ENCODE results near the gene KIF21A.

DNA sequence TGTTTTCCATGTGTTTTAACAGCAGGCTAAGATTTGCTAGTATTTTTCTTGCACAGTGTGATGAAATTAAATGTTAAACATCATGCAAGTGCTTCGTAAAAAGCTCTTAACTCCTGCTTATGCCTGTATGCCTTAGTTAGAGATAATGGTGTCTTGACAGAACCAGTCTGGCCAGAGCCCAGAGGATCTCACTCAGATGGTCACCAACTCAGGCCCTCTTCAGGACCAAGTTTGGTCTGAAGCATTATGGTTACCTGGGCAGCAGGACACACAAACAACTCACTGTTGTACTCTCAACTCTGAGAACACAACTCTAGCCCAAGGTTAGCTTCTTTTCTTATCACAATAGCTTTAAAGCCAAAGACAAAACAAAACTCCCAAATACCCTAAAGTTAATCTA lies 115.4 kb downstream of the KIF21A start:
- TF ChIP-seq TAF1 (IDR thresholded peaks at IDR 0.05; ENCODE audit: borderline replicate concordance, low read depth, low read length) = no peak
- TF ChIP-seq, protein P1, sequence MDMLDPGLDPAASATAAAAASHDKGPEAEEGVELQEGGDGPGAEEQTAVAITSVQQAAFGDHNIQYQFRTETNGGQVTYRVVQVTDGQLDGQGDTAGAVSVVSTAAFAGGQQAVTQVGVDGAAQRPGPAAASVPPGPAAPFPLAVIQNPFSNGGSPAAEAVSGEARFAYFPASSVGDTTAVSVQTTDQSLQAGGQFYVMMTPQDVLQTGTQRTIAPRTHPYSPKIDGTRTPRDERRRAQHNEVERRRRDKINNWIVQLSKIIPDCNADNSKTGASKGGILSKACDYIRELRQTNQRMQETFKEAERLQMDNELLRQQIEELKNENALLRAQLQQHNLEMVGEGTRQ (IDR thresholded peaks at IDR 0.05; ENCODE audit: borderline replicate concordance, low read depth, low read length) = no peak
- no peak for TF ChIP-seq TCF12 (IDR thresholded peaks at IDR 0.05)
- TF ChIP-seq, protein P2, sequence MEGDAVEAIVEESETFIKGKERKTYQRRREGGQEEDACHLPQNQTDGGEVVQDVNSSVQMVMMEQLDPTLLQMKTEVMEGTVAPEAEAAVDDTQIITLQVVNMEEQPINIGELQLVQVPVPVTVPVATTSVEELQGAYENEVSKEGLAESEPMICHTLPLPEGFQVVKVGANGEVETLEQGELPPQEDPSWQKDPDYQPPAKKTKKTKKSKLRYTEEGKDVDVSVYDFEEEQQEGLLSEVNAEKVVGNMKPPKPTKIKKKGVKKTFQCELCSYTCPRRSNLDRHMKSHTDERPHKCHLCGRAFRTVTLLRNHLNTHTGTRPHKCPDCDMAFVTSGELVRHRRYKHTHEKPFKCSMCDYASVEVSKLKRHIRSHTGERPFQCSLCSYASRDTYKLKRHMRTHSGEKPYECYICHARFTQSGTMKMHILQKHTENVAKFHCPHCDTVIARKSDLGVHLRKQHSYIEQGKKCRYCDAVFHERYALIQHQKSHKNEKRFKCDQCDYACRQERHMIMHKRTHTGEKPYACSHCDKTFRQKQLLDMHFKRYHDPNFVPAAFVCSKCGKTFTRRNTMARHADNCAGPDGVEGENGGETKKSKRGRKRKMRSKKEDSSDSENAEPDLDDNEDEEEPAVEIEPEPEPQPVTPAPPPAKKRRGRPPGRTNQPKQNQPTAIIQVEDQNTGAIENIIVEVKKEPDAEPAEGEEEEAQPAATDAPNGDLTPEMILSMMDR (IDR thresholded peaks at IDR 0.05) = no peak
- no peak for TF ChIP-seq JUND (IDR thresholded peaks at IDR 0.05)
- no peak for TF ChIP-seq GABPA (IDR thresholded peaks at IDR 0.05; ENCODE audit: low read depth)
- TF ChIP-seq RXRA (IDR thresholded peaks at IDR 0.05; ENCODE audit: borderline replicate concordance, low read depth) = no peak
- TF ChIP-seq POLR2AphosphoS5 (IDR thresholded peaks at IDR 0.05; ENCODE audit: low read depth, low read length) = no peak
- TF ChIP-seq EP300 (IDR thresholded peaks at IDR 0.05; ENCODE audit: borderline replicate concordance in 1 of 2, low read depth in 1 of 2, low read length in 1 of 2) = no peak
- TF ChIP-seq, protein P3, sequence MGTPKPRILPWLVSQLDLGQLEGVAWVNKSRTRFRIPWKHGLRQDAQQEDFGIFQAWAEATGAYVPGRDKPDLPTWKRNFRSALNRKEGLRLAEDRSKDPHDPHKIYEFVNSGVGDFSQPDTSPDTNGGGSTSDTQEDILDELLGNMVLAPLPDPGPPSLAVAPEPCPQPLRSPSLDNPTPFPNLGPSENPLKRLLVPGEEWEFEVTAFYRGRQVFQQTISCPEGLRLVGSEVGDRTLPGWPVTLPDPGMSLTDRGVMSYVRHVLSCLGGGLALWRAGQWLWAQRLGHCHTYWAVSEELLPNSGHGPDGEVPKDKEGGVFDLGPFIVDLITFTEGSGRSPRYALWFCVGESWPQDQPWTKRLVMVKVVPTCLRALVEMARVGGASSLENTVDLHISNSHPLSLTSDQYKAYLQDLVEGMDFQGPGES (IDR thresholded peaks at IDR 0.05; ENCODE audit: low read depth, low read length) = no peak

Data from SK-N-SH (cell line).